HL-60 (cell line): ENCODE data around the gene ERBB4.

ENCODE experiments used
- DNase-seq, 2 experiments: peaks; one replicate each; pipeline ENCODE4 v3.0.0-alpha.2; 2010 to 2020; ENCODE audit warnings: low read depth in 1 of 2, low spot score in 1 of 2
- H3K27ac ChIP-seq: fragments of 250-450 bp; sonication (Bioruptor Pico); replicated peaks from 2 replicates; pipeline ENCODE4 v1.5.1; 2020; ENCODE audit warnings: mild to moderate bottlenecking, moderate library complexity
- H3K27me3 ChIP-seq: fragments of 250-450 bp; sonication (Bioruptor Pico); 2 replicates; pipeline ENCODE4 v1.5.1; 2021; ENCODE audit warnings: mild to moderate bottlenecking, moderate library complexity; ENCODE audit not compliant: insufficient read depth, poor library complexity, severe bottlenecking
- H3K4me3 ChIP-seq: replicated peaks from 2 replicates; pipeline ENCODE4 v1.5.1; 2011; ENCODE audit warnings: mild to moderate bottlenecking, control low read depth, low read length; ENCODE audit not compliant: insufficient read depth
- GABPA ChIP-seq: IDR thresholded peaks from 2 replicates; pipeline ENCODE4 v1.6.1; 2012; ENCODE audit warnings: low read depth
- POLR2AphosphoS5 ChIP-seq: IDR thresholded peaks from 2 replicates; pipeline ENCODE4 v1.6.1; 2012; ENCODE audit warnings: low read depth
- SPI1 ChIP-seq: IDR thresholded peaks from 2 replicates; pipeline ENCODE4 v1.6.1; 2012; ENCODE audit warnings: low read depth, mild to moderate bottlenecking, borderline replicate concordance
- TF ChIP-seq, protein P1 (sequence below): IDR thresholded peaks from 2 replicates; pipeline ENCODE4 v1.6.1; 2012; ENCODE audit warnings: low read depth; ENCODE audit not compliant: insufficient replicate concordance
- TF ChIP-seq, protein P2 (sequence below): IDR thresholded peaks from one replicate; pipeline ENCODE4 v1.5.1; 2011; ENCODE audit warnings: low read length, control low read depth, inconsistent platforms; ENCODE audit not compliant: insufficient read depth

The ERBB4 gene

DNA sequence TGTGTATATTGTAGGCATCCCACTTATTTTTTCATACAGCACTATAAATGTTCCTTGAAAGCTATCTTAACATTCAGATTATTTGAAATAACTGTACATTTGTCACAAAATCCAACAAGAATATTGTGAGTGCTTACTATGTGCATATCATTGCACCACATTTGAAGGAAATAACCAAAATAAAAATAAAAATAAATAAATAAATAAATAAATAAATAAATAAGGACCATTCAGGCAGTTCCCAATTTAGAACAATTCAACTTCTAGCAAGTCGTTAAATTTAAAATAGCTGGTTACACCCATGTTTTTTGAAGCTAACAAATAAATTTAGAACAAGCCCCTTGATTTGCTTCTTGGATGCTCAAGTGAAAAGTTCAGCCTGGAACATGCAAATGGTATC is 548.3 kb downstream of the ERBB4 start:
- Histone ChIP-seq H3K27ac (no peak overlapping the region), H3K4me3 (no peak overlapping the region), H3K27me3 (no peaks in the 10 kb centered on the region)
- no peak for TF ChIP-seq GABPA
- TF ChIP-seq, protein P1, sequence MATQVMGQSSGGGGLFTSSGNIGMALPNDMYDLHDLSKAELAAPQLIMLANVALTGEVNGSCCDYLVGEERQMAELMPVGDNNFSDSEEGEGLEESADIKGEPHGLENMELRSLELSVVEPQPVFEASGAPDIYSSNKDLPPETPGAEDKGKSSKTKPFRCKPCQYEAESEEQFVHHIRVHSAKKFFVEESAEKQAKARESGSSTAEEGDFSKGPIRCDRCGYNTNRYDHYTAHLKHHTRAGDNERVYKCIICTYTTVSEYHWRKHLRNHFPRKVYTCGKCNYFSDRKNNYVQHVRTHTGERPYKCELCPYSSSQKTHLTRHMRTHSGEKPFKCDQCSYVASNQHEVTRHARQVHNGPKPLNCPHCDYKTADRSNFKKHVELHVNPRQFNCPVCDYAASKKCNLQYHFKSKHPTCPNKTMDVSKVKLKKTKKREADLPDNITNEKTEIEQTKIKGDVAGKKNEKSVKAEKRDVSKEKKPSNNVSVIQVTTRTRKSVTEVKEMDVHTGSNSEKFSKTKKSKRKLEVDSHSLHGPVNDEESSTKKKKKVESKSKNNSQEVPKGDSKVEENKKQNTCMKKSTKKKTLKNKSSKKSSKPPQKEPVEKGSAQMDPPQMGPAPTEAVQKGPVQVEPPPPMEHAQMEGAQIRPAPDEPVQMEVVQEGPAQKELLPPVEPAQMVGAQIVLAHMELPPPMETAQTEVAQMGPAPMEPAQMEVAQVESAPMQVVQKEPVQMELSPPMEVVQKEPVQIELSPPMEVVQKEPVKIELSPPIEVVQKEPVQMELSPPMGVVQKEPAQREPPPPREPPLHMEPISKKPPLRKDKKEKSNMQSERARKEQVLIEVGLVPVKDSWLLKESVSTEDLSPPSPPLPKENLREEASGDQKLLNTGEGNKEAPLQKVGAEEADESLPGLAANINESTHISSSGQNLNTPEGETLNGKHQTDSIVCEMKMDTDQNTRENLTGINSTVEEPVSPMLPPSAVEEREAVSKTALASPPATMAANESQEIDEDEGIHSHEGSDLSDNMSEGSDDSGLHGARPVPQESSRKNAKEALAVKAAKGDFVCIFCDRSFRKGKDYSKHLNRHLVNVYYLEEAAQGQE = no peak
- TF ChIP-seq POLR2AphosphoS5 = no peak
- no peak for TF ChIP-seq SPI1
- TF ChIP-seq, protein P2, sequence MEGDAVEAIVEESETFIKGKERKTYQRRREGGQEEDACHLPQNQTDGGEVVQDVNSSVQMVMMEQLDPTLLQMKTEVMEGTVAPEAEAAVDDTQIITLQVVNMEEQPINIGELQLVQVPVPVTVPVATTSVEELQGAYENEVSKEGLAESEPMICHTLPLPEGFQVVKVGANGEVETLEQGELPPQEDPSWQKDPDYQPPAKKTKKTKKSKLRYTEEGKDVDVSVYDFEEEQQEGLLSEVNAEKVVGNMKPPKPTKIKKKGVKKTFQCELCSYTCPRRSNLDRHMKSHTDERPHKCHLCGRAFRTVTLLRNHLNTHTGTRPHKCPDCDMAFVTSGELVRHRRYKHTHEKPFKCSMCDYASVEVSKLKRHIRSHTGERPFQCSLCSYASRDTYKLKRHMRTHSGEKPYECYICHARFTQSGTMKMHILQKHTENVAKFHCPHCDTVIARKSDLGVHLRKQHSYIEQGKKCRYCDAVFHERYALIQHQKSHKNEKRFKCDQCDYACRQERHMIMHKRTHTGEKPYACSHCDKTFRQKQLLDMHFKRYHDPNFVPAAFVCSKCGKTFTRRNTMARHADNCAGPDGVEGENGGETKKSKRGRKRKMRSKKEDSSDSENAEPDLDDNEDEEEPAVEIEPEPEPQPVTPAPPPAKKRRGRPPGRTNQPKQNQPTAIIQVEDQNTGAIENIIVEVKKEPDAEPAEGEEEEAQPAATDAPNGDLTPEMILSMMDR = no peak
- DNase-seq = no peak

DNA sequence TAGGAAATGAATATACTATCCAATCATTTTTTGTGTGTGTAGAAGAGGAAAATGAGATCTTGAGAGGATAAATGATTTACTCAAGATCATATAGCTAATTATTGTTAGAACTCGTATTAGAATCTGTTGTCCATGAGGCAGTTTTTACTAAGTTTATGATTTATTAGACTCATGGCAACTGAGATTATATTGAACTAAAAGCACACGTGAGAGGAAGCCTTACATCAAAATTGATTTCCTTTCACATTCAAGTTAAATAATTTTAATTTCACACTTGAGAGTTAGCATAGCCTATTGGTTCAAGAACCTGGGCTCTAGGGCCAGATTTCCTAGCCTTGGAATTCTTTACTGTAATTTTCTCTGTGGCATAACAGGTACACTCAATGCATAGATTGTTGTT is 552.3 kb downstream of the ERBB4 start:
- H3K27me3 ChIP-seq = no peaks in the 10 kb centered on the region
- TF ChIP-seq, protein P2 = no peak
- TF ChIP-seq POLR2AphosphoS5 (no peak), SPI1 (no peak), GABPA (no peak)
- TF ChIP-seq, protein P1 = no peak
- no peak overlapping the region for H3K4me3 ChIP-seq
- H3K27ac ChIP-seq = no peak overlapping the region
- DNase-seq = no peak

DNA sequence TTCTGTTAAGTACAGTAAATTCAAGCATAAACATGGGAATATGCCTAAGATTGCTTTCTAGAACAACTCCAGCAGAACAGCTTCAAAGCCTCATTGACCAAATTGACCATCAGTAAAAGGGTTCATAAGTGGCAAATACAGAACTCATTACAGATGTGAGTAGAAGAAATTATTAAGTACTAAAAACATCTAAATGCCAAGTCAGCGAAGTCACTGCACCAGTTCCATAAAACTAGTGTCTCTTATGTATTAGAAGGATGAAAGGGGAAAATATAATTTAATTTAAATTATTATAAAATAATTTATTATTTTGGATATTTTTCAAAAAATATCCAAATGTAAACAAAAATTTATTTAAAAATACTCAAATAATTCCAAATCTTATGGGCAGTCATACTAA is 553.2 kb downstream of the ERBB4 start:
- H3K27ac ChIP-seq = no peak overlapping the region
- TF ChIP-seq, protein P1 = no peak
- TF ChIP-seq, protein P2 = no peak
- no peak for TF ChIP-seq SPI1
- TF ChIP-seq POLR2AphosphoS5 = no peak
- no peak for TF ChIP-seq GABPA
- no peak for DNase-seq
- H3K27me3 ChIP-seq = no peaks in the 10 kb centered on the region
- no peak overlapping the region for H3K4me3 ChIP-seq
